Mesenchymal stem cell (in vitro differentiated cells and primary cell): ENCODE data around the gene LAMB4.

Experiments
- DNase-seq: peaks from one replicate; pipeline ENCODE4 v3.0.0-alpha.2; 2013
- H2AFZ ChIP-seq: one replicate; pipeline ENCODE4 v1.6.1; 2013; ENCODE audit warnings: low read depth, mild to moderate bottlenecking, control low read depth, inconsistent platforms, low read length, moderate library complexity
- H2AK5ac ChIP-seq: 2 replicates; pipeline ENCODE4 v1.6.1; 2013; ENCODE audit warnings: low read length, moderate library complexity, mild to moderate bottlenecking, inconsistent platforms; ENCODE audit not compliant: severe bottlenecking
- H2BK120ac ChIP-seq: one replicate; pipeline ENCODE4 v1.6.1; 2013; ENCODE audit warnings: low read depth, mild to moderate bottlenecking, inconsistent platforms, low read length, moderate library complexity
- H2BK12ac ChIP-seq, 2 experiments: one replicate each; pipeline ENCODE4 v1.6.1; 2013; ENCODE audit warnings: inconsistent platforms in 2 of 2, low read length in 2 of 2, mild to moderate bottlenecking in 2 of 2, moderate library complexity in 2 of 2, control low read depth in 1 of 2
- H2BK15ac ChIP-seq: one replicate; pipeline ENCODE4 v1.6.1; 2013; ENCODE audit warnings: mild to moderate bottlenecking, low read depth, inconsistent platforms; ENCODE audit not compliant: poor library complexity, severe bottlenecking
- H2BK5ac ChIP-seq: 2 replicates; pipeline ENCODE4 v1.6.1; 2013; ENCODE audit warnings: low read depth, mild to moderate bottlenecking, low read length, control low read depth, inconsistent platforms; ENCODE audit not compliant: poor library complexity, severe bottlenecking
- H3K14ac ChIP-seq, 2 experiments: one replicate each; pipeline ENCODE4 v1.6.1; 2013; ENCODE audit warnings: inconsistent platforms in 2 of 2, low read length in 2 of 2, control low read depth in 1 of 2, mild to moderate bottlenecking in 1 of 2, moderate library complexity in 1 of 2
- H3K18ac ChIP-seq, 2 experiments: one replicate each; pipeline ENCODE4 v1.6.1; 2013; ENCODE audit warnings: inconsistent platforms in 2 of 2, low read length in 2 of 2, control low read depth in 1 of 2, low read depth in 1 of 2, mild to moderate bottlenecking in 1 of 2
- H3K23ac ChIP-seq, 2 experiments: one replicate each; pipeline ENCODE4 v1.6.1; 2013; ENCODE audit warnings: inconsistent platforms in 2 of 2, low read length in 2 of 2, mild to moderate bottlenecking in 2 of 2, moderate library complexity in 2 of 2, control low read depth in 1 of 2
- H3K27ac ChIP-seq: 2 replicates; pipeline ENCODE4 v1.5.1; 2013; ENCODE audit warnings: mild to moderate bottlenecking, moderate library complexity, low read length, control low read depth, inconsistent platforms; ENCODE audit not compliant: poor library complexity, severe bottlenecking
- H3K27me3 ChIP-seq, 2 experiments: 2 replicates each; pipeline versions ENCODE4 v1.6.1 to v1.7.0; 2013; ENCODE audit warnings: low read length in 2 of 2, mild to moderate bottlenecking in 2 of 2, moderate library complexity in 2 of 2, control low read depth in 1 of 2, inconsistent platforms in 1 of 2; ENCODE audit not compliant: control insufficient read depth in 1 of 2, insufficient read depth in 1 of 2
- H3K36me3 ChIP-seq, 2 experiments: 2 replicates each; pipeline versions ENCODE4 v1.6.1 to v1.7.0; 2013; ENCODE audit warnings: low read length in 2 of 2, control low read depth in 1 of 2, inconsistent platforms in 1 of 2, low read depth in 1 of 2, mild to moderate bottlenecking in 1 of 2; ENCODE audit not compliant: insufficient read depth in 2 of 2, control insufficient read depth in 1 of 2
- H3K4ac ChIP-seq, 2 experiments: one replicate each; pipeline ENCODE4 v1.6.1; 2013; ENCODE audit warnings: inconsistent platforms in 2 of 2, low read length in 2 of 2, mild to moderate bottlenecking in 2 of 2, moderate library complexity in 2 of 2, control low read depth in 1 of 2, low read depth in 1 of 2
- H3K4me1 ChIP-seq: 2 replicates; pipeline ENCODE4 v1.6.1; 2013; ENCODE audit warnings: low read depth, low read length, control low read depth; ENCODE audit not compliant: control insufficient read depth, insufficient read depth
- H3K4me2 ChIP-seq: 2 replicates; pipeline ENCODE4 v1.6.1; 2013; ENCODE audit warnings: low read length, mild to moderate bottlenecking, inconsistent platforms; ENCODE audit not compliant: poor library complexity, severe bottlenecking
- H3K4me3 ChIP-seq, 2 experiments: 2 replicates each; pipeline versions ENCODE4 v1.5.1 to v1.7.0; 2013; ENCODE audit warnings: low read length in 2 of 2, mild to moderate bottlenecking in 2 of 2, control low read depth in 1 of 2, low read depth in 1 of 2; ENCODE audit not compliant: insufficient read depth in 1 of 2
- H3K79me1 ChIP-seq: replicated peaks from 2 replicates; pipeline ENCODE4 v1.6.1; 2013; ENCODE audit warnings: mild to moderate bottlenecking, control low read depth, low read length, inconsistent platforms; ENCODE audit not compliant: poor library complexity, severe bottlenecking
- H3K9ac ChIP-seq: 2 replicates; pipeline ENCODE4 v1.7.0; 2013; ENCODE audit warnings: mild to moderate bottlenecking, low read length, moderate library complexity
- H3K9me3 ChIP-seq: 2 replicates; pipeline ENCODE4 v1.7.0; 2013; ENCODE audit warnings: mild to moderate bottlenecking, low read length; ENCODE audit not compliant: control insufficient read depth
- H4K8ac ChIP-seq: one replicate; pipeline ENCODE4 v1.6.1; 2013; ENCODE audit warnings: inconsistent platforms, mild to moderate bottlenecking, low read length, moderate library complexity
- H4K91ac ChIP-seq: one replicate; pipeline ENCODE4 v1.6.1; 2013; ENCODE audit warnings: mild to moderate bottlenecking, low read length, inconsistent platforms
- WGBS: methylation state at CpG from one replicate; pipeline ENCODE4 v1.1.7; 2013; ENCODE audit warnings: mixed read lengths; 5-methylcytosine and 5-hydroxymethylcytosine counted together

Gene LAMB4

DNA sequence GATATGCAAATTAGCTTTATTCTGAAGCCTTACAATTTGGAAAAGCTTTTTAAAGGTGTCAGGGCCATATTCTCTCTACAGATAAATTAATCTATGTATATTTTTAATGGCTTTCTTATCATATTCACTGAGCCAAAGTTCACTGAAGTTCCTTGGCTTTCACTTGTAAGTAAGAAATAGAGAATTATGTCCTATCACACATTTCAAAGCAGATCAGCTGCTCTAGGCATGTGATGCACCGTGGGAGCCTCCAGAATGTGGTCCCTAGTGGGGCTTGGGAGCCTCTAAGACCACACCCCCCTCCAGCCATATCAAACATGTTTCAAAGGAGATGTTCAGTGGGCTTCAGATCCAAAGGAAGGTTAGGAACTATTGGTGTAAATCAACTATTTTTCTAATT, 51.5 kb downstream of the LAMB4 start:
- Histone ChIP-seq H3K4me1 (peaks cover 7% of the 10 kb centered on the region), H2BK120ac (peak overlapping the region; percentile 29), H4K91ac (no peak overlapping the region), H3K9ac (no peak overlapping the region), H3K4me2 (no peak overlapping the region), H2BK15ac (no peak overlapping the region), H3K23ac (no peak overlapping the region), H3K18ac (peak overlapping the region in 1 of 2 experiments; percentile 48), H2AK5ac (no peak overlapping the region), H4K8ac (no peak overlapping the region), H3K36me3 (no peaks in the 10 kb centered on the region), H2BK12ac (peak overlapping the region in 1 of 2 experiments; percentile 89), H3K14ac (no peak overlapping the region), H3K9me3 (peaks cover 5% of the 10 kb centered on the region), H3K27ac (no peak overlapping the region), H2AFZ (no peak overlapping the region), H3K4ac (peak overlapping the region in 1 of 2 experiments; percentile 94), H2BK5ac (no peak overlapping the region), H3K27me3 (no peaks in the 10 kb centered on the region), H3K4me3 (no peak overlapping the region), H3K79me1 (no peaks in the 10 kb centered on the region)
- DNase-seq, result no peak
- whole genome bisulfite sequencing, result no CpG with 5 or more reads among the region's 1 CpG

DNA sequence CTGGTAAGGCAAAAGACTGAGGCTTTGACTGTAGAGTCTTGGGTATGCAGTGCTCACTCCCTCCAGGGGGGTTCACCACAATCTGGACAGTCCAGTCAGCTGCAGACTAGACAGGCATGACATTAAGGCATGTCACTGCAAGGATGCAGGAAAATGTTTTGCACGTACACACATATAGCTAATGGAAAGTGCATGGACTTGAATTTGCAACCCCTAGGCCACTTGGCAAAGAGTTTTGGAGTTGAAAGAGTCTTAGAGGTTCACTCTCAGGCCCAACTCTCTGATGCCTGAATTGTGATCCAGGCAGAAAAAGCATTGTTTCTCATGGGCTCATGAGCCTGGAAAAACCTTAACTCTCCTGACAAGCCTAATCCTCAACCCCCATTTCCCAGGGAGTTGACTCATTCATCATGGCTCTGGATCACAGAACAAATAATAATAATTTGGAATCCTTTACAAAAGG, 51.9 kb downstream of the LAMB4 start:
- no peak overlapping the region for H2AFZ ChIP-seq
- peak overlapping the region in 1 of 2 experiments; percentile 86 for H2BK12ac ChIP-seq
- WGBS, result 81% methylated on average over 1 of the region's 1 CpG
- no peak overlapping the region for H3K23ac ChIP-seq
- no peaks in the 10 kb centered on the region for H3K79me1 ChIP-seq
- H3K4me3 ChIP-seq, result no peak overlapping the region
- no peaks in the 10 kb centered on the region for H3K27me3 ChIP-seq
- H2BK15ac ChIP-seq, result no peak overlapping the region
- no peak overlapping the region for H3K9ac ChIP-seq
- H3K36me3 ChIP-seq, result no peaks in the 10 kb centered on the region
- H2BK5ac ChIP-seq, result no peak overlapping the region
- H3K18ac ChIP-seq, result peak overlapping the region; percentile 1 to 16
- DNase-seq, result peak; percentile 33
- H3K4ac ChIP-seq, result peak overlapping the region in 1 of 2 experiments; percentile 72
- H4K8ac ChIP-seq, result no peak overlapping the region
- no peak overlapping the region for H4K91ac ChIP-seq
- no peak overlapping the region for H2BK120ac ChIP-seq
- H3K4me2 ChIP-seq, result no peak overlapping the region
- H2AK5ac ChIP-seq, result no peak overlapping the region
- H3K27ac ChIP-seq, result peak overlapping the region; percentile 30
- no peak overlapping the region for H3K14ac ChIP-seq
- H3K4me1 ChIP-seq, result peaks cover 8% of the 10 kb centered on the region
- H3K9me3 ChIP-seq, result peaks cover 5% of the 10 kb centered on the region

DNA sequence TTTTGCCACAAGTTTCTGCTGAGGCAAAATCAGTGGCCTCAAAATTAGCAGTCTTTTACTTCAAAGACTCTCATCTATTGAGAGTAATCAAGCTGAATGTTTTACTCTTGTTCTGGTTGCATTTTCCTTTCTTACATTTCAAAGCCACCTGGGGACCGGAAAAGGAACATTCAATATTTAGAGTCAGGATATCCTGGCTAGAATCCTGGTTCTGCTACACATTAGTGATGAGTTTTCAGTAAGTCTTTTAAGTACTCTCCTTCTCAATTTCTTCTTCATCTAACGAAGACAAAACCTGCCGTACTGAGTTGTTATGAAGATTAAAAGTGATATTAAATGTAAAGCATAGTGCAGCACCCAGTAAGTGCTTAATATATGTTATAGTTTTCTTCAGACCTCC, 52.5 kb downstream of the LAMB4 start:
- Histone ChIP-seq H3K27me3 (no peaks in the 10 kb centered on the region), H3K27ac (no peak overlapping the region), H2BK5ac (no peak overlapping the region), H2BK15ac (no peak overlapping the region), H3K4me1 (peaks cover 8% of the 10 kb centered on the region), H2AK5ac (no peak overlapping the region), H3K36me3 (no peaks in the 10 kb centered on the region), H3K23ac (no peak overlapping the region), H4K8ac (no peak overlapping the region), H3K4me2 (no peak overlapping the region), H3K9ac (no peak overlapping the region), H2BK120ac (no peak overlapping the region), H2BK12ac (no peak overlapping the region), H3K14ac (no peak overlapping the region), H3K9me3 (peaks cover 5% of the 10 kb centered on the region), H3K4ac (no peak overlapping the region), H2AFZ (no peak overlapping the region), H3K4me3 (no peak overlapping the region), H3K18ac (no peak overlapping the region), H4K91ac (no peak overlapping the region), H3K79me1 (no peaks in the 10 kb centered on the region)
- no peak for DNase-seq
- 100% methylated on average over 1 of the region's 3 CpGs for WGBS

DNA sequence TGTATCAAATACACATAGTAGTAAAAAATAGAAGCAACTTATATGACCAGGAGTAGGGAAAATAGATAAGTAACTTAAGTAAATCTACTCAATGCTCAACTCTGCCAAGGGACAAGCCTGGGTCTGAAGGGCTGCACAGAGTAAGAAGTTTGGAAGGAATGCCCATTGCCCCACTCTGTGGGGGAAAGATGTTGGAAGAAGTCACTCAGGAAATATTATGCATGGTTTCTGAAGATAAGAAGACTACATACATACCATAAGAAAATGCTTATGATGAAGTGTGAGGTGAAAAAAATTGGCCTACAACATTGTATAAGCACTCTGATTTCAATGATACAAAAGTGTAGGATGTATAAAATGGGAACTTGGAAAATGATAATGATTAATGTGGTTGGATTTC, 54.0 kb downstream of the LAMB4 start:
- Histone ChIP-seq H2AK5ac (no peak overlapping the region), H3K79me1 (no peaks in the 10 kb centered on the region), H4K8ac (no peak overlapping the region), H3K9ac (no peak overlapping the region), H3K27me3 (no peaks in the 10 kb centered on the region), H3K4ac (no peak overlapping the region), H3K18ac (peak overlapping the region in 1 of 2 experiments; percentile 39), H2BK120ac (no peak overlapping the region), H2AFZ (no peak overlapping the region), H3K14ac (no peak overlapping the region), H3K27ac (no peak overlapping the region), H3K4me2 (no peak overlapping the region), H2BK5ac (no peak overlapping the region), H3K4me3 (no peak overlapping the region), H3K9me3 (no peaks in the 10 kb centered on the region), H3K23ac (no peak overlapping the region), H2BK15ac (no peak overlapping the region), H3K4me1 (peaks cover 8% of the 10 kb centered on the region), H2BK12ac (no peak overlapping the region), H3K36me3 (no peaks in the 10 kb centered on the region), H4K91ac (no peak overlapping the region)
- DNase-seq, result no peak
